NOMO-1 treated with dmso at 0.1 percent for 144 hours (cell line): ENCODE data around the gene NAV2.
"Not testable (repeated sequence)": the region's sequence is repeated elsewhere in the genome, so short reads cannot be mapped to it uniquely, and the experiment has no call there.

Experiments
- DNase-seq: peaks from one replicate; lab custom pipeline; 2025; ENCODE audit not compliant: unreplicated experiment; lab: John Stamatoyannopoulos, UW

NAV2 gene

DNA sequence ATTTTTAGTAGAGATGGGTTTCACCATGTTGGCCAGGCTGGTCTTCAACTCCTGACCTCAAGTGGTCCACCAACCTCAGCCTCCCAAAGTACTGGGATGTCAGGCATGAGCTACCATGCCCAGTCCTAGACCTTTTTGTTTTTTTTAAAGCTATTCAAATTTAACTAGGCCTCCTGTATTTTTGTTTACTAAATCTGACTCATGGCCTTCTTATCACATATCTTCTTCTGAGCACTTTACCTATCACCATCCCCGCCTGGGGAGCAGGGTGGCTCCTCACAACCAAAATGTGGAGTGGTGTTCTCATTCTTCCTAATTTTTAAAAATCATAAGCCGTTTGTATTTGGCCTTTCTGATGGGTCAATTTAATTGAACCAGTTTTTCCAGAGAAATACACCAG is 355.0 kb downstream of the NAV2 start:
- DNase-seq, result no peak

DNA sequence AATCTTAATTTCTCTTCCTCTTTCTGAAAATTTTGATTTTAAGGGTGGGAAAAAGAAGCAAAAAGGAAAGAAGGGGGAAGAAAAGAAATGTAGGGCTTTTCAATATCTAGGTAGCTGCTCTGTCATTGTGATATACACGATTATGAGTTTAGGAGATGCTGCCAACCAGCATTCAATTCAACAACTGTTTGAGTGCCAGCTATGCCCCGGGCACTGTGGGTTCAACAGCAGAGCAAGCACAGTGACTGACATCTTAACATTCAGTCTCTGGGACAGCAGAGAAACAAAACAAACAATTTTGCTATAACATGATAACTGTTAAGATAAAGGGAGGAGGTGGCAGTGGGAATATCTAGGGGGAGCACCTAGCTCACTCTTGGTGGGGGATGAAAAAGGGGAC is 356.1 kb downstream of the NAV2 start:
- DNase-seq, result no peak

- DNase-seq, result no peak
Observed at GRCh38 chr11:20070459-20070858, 357.8 kb downstream of the NAV2 start.

DNA sequence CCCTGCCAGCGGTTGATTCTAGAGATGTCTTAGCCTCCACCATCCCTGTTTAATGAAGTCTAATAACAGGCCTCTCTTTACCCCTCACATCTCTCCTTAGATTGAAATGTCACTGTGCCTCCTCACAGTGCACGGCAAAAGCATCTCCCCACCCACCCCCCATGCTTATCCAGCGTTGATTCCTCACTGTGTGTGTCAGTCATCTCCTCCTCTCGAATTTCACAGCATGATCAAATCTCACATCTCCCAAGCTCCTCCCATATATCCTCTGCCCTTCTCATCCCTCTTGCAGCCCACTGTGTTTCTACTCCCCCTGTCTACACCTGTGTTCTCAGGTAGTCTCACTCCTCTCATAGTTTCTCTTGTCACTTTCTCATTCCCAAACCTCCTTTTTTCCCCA is 363.0 kb downstream of the NAV2 start:
- DNase-seq, result no peak

DNA sequence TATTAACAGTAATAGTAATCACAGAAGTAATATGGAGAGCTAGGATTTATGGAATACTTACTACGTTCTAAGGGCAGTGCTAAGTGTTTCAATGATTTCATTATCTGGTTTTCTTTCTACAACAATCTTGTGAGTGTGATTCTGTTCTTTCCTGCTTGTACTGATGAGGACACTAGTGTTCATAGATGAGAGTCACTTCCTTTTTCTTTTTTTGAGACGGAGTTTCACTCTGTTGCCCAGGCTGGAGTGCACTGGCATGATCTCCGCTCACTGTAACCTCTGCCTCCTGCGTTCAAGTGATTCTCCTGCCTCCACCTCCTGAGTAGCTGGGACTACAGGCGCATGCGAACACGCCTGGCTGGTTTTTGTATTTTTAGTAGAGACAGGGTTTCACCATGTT is 366.2 kb downstream of the NAV2 start:
- DNase-seq, result no peak

DNA sequence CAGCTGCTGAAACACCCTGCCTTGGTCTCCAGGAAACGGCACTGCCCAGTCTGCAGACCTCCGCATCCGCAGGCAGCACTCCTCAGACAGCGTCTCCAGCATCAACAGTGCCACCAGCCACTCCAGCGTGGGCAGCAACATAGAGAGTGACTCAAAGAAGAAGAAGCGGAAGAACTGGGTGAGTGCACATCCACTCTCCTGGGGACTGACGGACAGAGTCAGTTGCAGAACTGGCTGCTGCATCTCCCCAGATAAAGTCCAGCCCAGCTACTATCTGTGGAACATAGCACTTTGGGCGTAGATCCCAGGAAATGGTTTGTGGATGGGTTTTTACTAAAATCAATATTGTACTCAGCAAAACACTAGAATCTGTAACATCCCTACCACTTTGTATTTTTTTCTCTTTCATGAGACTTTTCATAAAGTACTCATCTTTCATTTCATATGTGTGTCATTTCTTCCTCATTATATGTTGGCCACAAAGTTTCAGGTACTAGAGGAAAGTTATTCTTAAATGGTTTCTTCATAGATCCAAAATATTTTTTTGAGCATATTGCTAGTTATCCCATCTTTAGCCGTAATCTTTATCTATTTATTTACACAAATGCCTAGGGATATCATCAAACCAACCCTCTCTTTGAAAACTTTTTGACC is 367.5 kb downstream of the NAV2 start:
- no peak for DNase-seq

- DNase-seq, result no peak
Observed at GRCh38 chr11:20081336-20081735, 368.7 kb downstream of the NAV2 start.

GRCh38 chr11:20083877-20084276 is 371.2 kb downstream of the NAV2 start:
- DNase-seq, result not testable (repeated sequence)

GRCh38 chr11:20084921-20085814 is 372.5 kb downstream of the NAV2 start:
- no peak for DNase-seq

DNA sequence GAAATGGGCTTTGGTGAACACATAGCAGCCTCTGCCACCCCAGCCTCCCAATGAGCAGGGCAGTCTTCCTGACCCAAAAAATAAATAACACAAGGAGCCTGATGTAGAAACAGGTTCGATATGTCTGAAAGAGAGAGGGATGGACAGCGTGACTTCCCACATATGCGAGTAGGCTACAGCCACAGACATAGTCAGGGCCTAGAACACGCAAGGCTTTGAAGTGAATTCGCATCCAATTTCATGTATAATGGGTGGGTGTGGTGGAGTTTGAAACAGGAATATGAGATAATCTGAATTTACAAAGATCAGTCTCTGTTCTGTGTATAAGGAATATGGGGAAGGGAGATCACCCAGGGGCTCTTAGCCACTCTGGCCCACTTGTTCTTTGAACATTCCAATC is 373.3 kb downstream of the NAV2 start:
- no peak for DNase-seq

GRCh38 chr11:20087118-20087521 is 374.5 kb downstream of the NAV2 start:
- no peak for DNase-seq

DNA sequence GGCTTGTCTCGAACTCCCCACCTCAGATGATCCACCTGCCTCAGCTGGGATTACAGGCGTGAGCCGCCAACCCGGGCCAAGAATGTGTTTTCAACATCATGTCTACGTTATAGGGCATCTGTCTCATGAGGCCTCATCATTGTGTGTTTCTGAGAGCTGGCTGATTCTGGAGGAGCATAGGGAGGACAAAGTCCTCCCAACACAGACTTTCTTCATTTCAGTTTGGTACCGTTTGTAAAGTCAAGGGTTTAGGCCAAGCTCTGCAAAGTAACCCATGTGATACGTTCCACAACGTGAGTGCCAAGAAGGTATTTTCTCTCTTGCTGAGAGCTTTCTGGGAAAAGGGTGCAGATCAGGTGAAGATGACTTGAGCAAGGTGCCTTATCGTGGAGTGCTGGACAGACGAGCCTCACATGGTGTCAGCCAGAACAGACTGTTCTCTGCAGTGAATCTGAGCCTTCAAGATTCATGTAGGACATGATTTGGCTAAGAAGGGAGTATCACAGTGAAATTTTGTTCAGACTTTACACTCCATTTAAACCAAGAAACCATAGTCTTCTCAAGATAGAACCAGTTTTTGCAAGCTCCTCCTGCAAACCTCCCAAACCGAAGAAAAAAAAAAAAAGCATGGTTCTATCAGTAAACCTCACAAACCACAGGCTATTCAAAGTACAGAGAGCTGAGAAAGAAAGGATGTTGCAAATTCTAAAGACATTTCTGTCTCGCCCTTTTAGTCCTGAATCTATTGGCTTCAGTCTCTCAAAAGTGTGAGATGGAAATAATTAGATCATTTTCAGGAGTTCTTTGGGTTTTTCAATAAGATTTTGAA is 376.0 kb downstream of the NAV2 start:
- no peak for DNase-seq

DNA sequence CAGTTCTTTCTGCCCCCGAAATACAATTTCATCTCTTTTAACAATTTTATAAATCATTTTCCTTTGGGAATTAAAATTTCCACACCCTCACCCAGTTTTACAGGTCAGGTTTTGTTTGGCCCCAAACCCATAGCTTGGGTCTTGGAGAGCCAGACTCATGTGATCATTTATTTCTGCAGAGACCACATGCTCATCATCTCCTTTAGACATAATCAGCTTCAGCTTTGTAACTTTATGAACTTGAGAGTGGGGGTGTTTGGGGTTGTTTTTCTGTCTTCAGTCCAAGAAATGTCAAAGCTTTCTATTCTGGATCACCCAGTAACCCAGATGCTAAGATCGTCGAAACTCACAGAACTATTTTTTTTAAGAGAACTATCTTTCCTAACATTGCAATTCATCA is 376.7 kb downstream of the NAV2 start:
- DNase-seq, result no peak

- DNase-seq, result no peak
Observed at GRCh38 chr11:20089796-20090653, 377.4 kb downstream of the NAV2 start.

- no peak for DNase-seq
Observed at GRCh38 chr11:20090654-20091374, 378.2 kb downstream of the NAV2 start.

DNA sequence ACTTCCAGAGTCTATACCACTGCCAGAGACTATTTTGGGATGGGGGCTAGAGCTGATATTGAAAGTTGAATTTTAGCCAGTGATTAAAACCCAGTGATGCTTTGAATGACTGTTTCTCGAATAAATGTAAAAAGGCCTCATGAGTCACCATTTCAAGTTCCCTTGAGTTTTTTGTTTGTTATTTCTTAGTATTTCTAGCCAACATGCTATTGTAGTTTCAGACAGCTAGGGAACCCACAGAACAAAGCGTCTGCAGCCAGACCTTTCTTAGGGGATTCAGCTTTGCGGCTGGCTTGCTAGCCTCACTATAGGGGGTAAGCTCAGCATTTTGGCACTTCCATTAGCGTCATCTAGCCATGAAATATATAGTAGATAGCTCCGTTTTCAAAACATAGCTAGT is 381.1 kb downstream of the NAV2 start:
- DNase-seq, result no peak

- no peak for DNase-seq
Observed at GRCh38 chr11:20095189-20095588, 382.6 kb downstream of the NAV2 start.

DNA sequence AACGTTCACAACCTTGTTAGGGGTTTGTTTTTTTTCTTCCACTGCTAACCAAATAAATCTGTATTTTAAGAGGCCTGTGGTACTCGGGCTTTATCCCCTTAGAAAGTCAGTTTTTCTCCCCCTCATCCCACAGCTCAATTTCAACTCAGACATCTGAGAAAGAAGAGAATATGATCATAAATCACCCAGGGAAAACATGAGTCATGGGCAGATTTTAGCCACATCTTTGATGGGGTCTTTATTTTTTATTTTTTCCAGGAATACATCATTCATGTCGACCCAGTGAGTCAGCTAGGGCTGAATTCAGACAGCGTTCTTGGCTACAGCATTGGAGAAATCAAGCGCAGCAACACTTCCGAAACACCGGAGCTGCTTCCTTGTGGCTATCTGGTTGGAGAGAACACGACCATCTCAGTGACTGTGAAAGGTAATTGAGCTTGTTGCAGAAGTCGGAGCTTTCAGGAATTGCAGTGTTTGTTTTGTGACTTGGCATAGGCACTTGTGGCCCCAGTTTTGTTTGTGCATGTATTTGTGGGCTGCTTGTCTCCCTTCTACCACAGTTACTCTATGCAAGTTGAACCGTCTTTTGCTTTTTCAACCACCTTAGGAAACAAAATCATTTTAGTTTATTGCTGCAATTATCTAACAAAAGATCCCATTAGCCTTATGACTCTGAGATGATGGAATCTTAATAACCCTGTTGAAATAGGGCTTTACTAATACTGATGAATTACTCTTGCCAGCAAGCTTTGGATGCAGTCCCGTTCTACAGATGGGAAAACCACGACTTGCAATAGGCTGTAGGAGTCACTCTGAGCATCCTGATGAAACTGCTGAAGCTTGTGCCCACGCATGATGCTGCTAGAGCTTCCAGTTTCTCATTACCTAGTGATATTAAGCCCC is 384.9 kb downstream of the NAV2 start:
- no peak for DNase-seq

DNA sequence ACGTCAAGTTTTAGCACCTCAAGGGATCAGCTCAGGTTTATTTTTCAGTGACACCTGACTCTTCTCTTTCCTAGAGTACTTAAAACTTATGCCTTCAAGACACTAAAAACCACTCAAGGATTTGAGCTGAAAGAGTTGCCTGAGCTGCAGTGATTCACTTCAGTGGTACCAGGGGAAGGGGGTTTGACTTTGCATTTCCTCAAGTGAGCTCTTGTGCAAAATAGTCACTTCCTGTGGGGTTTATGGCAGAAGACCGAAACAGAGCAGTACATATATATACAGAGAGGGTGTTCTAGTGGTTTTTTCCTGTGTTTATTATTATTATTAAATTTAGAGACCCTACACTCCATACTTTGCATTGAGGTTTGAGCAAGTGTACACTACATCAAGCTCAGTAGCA is 386.9 kb downstream of the NAV2 start:
- DNase-seq, result no peak
